Measurements from ENCODE around the gene RASGRP3. TPM values are rescaled to one million over a fixed set of nuclear protein-coding genes. Genes with fewer than 3 reads are reported as not detected.

RASGRP3 gene
- total and polyA plus RNA-seq, 2 of the 13 experiments (the other 11 are each of a cell fraction or from before 2014, with no cell fraction given): 0.01 TPM; not detected in 1

- TF ChIP-seq ARID5B (CRISPR knock-in tag; IDR thresholded peaks at IDR 0.05): no peak
- no peak for TF ChIP-seq TBX2 (CRISPR knock-in tag; IDR thresholded peaks at IDR 0.05; ENCODE audit: borderline replicate concordance)
- TF ChIP-seq PHF8 (CRISPR knock-in tag; IDR thresholded peaks at IDR 0.05): no peak
- TF ChIP-seq CHD2 (IDR thresholded peaks at IDR 0.05; ENCODE audit: low read depth, low read length): no peak
- peak; percentile 43 for TF ChIP-seq FOSL2 (CRISPR knock-in tag; IDR thresholded peaks at IDR 0.05)
- TF ChIP-seq ZNF281 (CRISPR knock-in tag; IDR thresholded peaks at IDR 0.05; ENCODE audit: borderline replicate concordance): peak; percentile 70; the same call in 1 of the 2 replicates
- no peak for TF ChIP-seq ZBTB44 (CRISPR knock-in tag; IDR thresholded peaks at IDR 0.05)
- TF ChIP-seq ZXDC (CRISPR knock-in tag; IDR thresholded peaks at IDR 0.05): no peak
These were observed 76.5 kb downstream of the RASGRP3 start (continued) for GRCh38 chr2:33552758-33553461.
